ENCODE data around the gene TRAF2.

DNA sequence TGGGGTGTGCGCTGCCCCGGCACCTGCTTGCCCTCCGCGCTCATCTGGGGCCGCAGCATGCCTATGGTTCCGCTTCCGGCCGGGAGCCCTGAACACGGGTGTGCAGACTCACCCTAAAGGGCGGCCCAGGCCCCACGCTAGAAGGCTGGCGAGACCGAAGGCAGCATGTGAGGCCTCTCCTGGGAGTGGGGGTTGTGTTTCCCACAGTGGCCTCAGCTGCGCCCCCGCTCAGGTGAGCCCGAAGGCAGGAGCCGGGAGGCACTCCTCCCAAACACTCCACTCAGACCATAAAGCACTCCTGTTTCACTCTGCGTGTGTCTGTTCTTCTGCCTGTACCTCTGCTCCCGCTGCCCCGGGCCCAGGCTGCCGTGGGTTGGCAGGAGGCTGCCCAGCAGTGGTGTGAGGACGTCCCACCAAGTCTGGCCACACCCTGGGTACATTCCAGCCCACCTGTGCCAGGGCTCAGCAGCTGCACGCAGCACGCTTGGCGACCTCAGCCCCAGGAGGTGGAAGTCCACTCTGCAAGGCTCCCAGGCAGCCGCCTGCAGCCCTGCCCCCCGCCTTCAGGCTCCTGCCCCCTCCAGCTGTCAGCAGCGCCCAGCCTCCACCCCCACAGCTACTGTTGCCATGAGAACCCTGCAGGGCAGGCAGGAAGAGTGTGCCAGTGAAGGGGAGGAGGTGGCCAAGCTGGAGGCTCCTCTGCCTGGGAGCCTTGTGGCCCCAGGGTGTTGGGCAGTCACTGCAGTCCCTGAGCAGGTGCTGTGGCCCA lies 45.3 kb upstream of the TRAF2 start:
- TF ChIP-seq POLR2A (IDR thresholded peaks at IDR 0.05; ENCODE audit: low read depth, low read length) (no peak), BHLHE40 (IDR thresholded peaks at IDR 0.05; ENCODE audit: low read depth, low read length) (no peak), RCOR1 (IDR thresholded peaks at IDR 0.05; ENCODE audit: insufficient replicate concordance, low read length) (no peak)
- TF ChIP-seq, protein P1, sequence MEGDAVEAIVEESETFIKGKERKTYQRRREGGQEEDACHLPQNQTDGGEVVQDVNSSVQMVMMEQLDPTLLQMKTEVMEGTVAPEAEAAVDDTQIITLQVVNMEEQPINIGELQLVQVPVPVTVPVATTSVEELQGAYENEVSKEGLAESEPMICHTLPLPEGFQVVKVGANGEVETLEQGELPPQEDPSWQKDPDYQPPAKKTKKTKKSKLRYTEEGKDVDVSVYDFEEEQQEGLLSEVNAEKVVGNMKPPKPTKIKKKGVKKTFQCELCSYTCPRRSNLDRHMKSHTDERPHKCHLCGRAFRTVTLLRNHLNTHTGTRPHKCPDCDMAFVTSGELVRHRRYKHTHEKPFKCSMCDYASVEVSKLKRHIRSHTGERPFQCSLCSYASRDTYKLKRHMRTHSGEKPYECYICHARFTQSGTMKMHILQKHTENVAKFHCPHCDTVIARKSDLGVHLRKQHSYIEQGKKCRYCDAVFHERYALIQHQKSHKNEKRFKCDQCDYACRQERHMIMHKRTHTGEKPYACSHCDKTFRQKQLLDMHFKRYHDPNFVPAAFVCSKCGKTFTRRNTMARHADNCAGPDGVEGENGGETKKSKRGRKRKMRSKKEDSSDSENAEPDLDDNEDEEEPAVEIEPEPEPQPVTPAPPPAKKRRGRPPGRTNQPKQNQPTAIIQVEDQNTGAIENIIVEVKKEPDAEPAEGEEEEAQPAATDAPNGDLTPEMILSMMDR (conservative IDR thresholded peaks at IDR 0.05; ENCODE audit: low read depth, low read length) = no peak
